HG03565 (cell line): ENCODE results near the gene IRF1.

Experiments used
- ATAC-seq: cut with Tn5 transposase; IDR thresholded peaks from one replicate; pipeline ENCODE4 v1.9.1; 2021; ENCODE audit warnings: mild to moderate bottlenecking, moderate library complexity; ENCODE audit not compliant: unreplicated experiment

The IRF1 gene

GRCh38 chr5:132463811-132464155 lies 26.8 kb downstream of the IRF1 start:
- ATAC-seq = no peak

DNA sequence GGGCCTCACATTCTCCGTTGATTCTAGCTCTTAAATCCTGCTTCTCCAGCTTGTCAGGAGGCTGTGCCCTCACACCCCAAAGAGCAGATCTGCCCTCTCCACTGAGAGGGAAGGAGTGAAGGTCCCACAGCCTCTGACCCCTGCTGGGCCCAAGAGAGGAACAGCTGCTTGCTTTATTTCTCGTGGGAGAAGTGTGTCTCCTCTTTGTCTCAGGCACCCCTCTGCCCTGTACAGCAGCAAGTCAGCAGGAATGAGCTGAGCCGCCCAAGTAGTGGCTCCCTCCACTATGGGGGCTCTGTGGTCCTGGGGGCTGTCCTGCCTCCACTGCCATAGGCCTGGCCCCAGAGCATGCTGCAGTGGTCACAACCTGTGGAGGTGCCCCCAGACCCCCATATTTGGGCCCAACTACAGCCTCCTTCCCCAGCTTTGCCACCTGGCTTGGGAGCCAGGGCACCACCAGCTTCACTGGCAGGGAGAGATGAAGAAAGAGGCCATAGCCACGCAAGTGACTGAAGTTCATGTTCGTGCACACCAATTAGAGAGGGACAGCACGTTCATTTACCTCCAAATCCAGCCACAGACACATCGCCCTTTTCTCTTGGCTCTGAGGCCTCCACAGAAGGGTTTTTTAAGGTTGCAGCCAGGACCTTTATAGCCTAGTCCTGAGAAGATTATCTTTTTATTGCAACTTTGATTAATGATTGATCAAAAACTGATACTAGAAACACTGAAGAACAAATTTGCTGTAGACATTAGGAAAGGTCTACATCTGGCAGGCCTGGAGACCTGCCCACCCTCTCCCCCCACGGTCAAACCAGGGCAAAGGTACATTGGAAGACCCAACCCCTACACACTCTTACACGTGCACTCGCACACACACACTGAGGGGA lies 27.5 kb downstream of the IRF1 start:
- ATAC-seq = no peak

DNA sequence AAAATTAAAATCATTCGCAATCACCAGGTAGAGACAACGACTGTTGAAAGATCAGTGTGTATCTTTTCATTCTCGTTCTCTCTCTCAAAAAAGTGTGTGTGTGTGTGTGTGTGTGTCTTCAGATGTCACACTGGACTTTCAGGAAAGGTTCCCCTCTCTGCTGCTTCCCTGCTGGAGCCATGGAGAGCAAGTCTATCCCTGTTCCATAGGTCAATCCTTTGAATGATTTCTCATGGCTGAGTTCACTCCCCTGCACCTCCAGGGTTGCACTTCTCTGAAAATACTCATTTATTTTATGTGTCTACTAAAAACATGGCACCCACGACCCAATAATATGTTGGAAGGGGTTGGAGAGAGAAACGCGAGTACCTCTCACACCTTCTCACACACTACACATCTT lies 28.2 kb downstream of the IRF1 start:
- ATAC-seq = no peak

DNA sequence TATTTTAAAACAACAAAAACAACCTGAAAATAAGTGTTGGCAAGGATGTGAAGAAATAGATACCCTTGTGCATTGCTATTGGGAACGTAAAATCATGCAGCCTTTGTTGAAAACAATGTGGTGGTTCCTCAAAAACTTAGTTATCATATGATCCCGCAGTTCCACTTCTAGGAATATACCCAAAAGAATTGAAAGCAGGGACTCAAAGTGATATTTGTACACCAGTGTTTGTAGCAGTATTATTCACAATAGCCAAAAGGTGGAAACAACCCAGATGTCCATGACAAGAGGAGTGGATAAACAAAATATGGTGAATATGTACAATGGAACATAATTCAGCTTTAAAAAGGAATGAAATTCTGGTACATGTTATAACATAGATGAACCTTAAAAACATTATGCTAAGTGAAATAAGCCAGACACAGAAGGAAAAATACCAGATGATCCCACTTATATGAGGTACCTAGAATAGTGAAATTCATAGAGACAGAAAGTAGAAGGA lies 29.0 kb downstream of the IRF1 start:
- no peak for ATAC-seq

DNA sequence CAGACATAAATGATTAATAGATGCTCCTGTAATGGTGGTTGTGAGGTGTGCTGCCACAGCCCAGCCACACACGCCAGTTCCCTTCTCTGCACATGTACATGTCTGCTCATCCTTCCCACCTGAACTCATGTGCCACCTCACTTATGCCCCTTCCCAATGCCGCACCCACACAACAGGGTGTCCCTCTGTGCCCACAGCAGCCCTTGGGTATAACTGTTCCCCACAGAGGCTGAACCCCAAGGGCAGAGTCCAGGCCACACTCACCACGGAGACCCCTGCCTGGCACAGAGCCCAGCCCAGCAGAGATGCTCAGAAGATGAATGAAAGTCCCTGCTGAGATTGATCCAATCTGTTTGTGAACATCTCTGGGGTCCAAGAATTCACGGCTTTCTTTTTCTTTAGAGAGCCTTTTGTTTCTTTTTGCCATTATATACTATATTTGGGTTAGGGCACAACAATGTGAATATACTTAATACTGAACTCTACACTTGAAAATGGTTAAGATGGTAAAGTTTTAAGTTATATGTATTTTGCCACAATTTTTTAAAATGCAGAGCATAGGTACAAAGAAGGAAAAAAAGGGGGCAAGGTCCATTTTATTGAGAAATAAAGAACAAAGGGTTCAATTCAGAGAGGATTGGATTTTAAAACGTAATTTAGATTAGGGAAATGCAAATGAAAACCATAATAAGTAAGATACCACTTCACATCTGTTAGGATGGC lies 29.6 kb downstream of the IRF1 start:
- no peak for ATAC-seq

DNA sequence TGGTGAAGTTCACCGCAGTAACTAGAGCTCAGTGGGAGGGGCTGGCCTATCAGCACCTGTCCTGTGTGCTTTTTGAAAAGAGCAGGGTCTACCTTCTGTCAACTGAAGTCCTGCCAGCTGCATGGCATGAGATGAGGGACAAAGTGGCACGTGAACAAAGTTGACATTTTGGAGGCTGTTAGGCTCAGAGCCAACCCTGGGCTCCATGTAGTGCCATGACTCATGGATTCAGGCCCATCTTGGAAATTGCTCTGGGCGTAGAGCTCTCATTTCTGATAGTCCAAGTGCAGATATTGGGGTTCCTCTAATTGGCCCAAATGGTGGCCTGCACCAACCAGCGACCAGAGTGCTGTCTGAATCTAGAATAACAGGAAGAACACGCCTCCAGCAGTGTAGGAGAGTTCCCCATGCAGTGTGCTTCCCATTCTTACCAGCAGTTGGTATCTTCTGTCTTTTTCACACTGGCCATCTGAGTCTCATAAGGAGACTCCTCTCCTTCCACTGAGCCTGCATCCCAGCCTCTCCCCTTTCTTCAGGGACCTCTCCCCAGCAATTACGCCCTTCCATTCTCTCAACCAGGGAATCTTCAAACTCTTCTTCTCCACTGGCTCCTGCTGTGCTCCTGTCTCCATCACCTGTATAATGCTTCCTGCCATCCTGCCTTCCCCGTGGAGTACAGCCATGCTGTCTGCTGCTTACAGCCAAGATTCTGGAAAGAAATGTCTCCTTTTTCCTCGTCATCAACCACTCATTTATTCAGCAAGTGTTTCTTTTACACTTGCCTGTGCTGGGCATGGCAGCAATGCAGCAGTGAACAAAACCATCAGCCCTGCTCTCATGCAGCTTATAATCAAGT lies 30.4 kb downstream of the IRF1 start:
- ATAC-seq = no peak

- no peak for ATAC-seq
These were observed 31.3 kb downstream of the IRF1 start for GRCh38 chr5:132459031-132459982.

GRCh38 chr5:132458651-132459030 lies 31.9 kb downstream of the IRF1 start:
- ATAC-seq = peak; percentile 55

GRCh38 chr5:132458226-132458560 lies 32.4 kb downstream of the IRF1 start:
- no peak for ATAC-seq

DNA sequence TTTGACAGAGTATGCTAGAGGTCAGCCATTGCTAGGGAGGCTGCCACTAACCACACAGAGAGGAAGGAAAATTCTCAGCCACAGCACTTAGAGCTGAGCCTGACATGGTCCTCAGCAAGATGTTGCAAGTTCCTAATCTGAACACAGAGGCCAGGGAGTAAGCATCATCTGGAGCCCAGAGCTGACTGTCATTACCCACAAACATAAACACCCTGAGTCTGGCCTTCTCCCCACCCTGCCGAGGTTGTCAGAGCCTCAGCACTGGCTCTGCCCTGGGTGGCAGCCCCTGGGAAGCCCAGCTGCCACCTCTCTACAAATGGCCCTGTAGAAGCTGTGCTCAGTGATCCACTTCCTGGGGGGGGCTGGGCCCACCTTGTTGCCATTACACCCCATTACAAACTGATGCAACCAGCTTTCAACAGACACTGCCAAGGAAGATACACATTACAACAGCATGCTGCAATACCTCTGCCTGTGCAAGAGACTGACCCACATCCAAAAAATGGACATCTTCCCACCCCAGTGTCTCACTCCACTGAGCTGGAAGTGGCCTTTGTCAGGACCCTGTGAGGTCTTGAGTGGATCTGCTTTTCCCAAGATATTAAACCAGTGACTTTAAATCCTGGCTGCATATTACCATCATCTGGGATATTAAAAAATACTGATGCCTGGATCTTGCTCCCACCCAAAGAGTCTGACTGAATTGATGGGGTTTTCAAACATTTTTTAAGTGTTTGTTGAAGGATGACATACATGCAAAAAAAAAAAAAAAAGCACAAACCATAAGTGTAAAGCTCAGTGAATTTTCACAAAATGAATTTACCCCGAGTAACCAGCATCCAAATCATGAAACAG lies 33.0 kb downstream of the IRF1 start:
- ATAC-seq = no peak

DNA sequence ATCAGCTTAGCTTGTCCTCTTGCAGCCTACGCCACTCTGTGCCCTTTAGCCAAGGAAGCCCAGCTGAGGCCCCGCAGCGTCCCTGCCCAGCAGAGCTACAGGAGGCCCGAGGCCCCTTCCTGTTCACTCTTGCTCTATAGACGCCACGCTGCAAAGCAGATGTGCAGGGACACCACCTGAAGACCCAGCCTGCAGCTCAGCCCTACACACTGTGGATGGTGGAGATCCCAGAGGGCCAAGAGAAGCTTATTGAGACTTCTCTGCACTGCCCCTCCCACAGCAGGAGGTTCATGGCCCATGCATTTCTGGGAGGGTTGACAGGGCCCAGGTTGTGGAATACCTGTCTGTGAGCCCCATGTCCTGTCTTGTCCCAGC lies 33.6 kb downstream of the IRF1 start:
- ATAC-seq = no peak

DNA sequence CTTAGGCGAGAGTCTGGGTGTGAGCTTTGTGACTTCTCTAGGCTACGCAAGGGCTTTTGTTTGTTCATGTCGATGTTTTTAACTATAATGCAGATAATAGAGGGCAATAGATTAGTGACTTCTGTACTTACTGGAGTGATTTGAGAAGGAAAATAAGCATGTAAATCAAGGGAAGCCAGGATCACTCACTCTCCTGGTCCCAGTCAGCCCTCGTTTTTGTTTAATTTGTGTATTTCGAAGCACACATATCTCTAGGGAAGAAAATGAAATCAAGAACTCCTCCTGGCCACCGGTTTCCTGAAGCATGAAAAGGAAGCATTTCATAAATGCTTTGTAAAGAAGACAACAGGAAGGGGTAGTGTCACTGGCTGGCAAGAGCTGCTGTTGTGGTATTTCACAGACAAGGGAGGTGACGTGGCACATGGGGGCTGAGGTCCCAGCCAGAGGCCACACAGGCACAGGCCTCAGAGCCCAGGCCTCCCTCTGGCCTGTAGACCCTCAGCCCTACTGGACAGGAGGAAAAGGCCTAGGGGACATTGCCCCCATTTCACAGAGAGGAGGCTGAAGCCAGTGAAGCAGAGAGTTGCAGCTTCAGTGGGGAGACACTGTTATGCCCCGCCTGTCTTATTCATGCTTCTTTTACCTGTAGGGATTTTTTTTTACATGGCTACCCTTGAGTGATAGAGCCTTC lies 34.1 kb downstream of the IRF1 start:
- no peak for ATAC-seq

- ATAC-seq = no peak
These were observed 34.9 kb downstream of the IRF1 start for GRCh38 chr5:132455614-132456115.

DNA sequence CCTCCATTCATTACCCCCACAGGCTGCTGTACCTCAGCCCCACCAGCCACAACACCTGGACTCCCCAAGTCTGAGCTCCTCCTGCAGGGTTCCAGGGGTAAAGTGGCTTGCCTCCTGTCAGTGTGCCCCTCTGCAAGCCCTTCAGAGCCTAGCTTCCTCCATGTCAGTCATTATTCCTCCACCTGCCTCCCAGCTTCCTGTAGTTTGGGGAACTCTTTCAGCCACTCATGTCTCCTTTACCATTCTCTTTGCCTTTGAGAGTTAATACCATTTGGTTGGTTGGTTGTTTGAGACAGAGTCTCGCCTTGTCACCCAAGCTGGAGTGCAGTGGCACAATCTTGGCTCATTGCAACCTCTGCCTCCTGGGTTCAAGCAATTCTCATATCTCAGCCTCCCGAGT lies 36.2 kb downstream of the IRF1 start:
- ATAC-seq = no peak

- ATAC-seq = no peak
These were observed 39.2 kb downstream of the IRF1 start for GRCh38 chr5:132451387-132451786.

- no peak for ATAC-seq
These were observed 41.5 kb downstream of the IRF1 start for GRCh38 chr5:132449060-132449459.

DNA sequence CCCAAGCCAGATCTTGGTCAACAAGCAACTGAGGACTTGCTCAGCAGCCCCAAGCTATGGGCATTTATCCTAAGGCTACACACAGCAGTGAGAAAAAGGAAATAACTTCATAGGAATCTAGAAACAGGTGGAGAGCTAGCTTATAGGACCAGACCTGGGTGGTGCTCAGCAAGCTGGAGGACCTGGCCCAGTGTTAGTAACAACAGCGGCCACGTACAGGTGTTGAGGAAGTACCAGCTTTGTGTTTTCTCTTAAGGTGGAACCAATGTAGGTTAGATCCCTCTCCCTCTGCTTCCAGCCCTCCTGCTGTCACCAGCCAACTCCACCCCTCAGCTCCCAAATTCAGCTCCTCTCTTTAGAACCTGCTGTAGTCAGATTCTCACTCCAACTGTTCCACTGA lies 43.4 kb downstream of the IRF1 start:
- ATAC-seq = no peak

DNA sequence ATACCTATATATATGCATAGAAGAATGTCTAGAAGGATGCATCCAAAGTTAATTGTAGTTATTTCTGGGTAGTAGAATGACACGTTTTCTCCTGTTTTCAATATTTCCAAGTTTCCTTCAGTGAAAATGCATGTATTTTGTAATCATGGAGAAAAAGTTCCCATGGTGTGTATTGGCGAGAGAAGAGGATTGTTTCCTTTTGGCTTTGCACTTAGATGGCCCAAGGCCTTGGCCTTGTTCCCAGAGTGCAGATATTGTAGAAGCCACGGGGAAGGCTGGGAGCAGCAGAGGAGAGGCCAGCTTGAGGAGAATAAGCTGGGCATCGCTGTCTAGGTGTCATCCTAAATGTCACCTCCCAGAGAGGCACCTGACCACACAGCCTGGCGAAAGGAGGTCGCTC lies 44.0 kb downstream of the IRF1 start:
- ATAC-seq = no peak

- no peak for ATAC-seq
These were observed 44.6 kb downstream of the IRF1 start for GRCh38 chr5:132445930-132446329.
